HCEC 1CT (cell line): ENCODE results near the gene LDB2.
A peak's percentile ranks its signal among the peaks of the same experiment; 100 is the strongest.

Source experiments
- DNase-seq: peaks from one replicate; pipeline ENCODE4 v3.0.0-alpha.2; 2017

The LDB2 gene

GRCh38 chr4:16884673-16885460, 13.6 kb downstream of the LDB2 start:
- no peak for DNase-seq

- no peak for DNase-seq
Observed at GRCh38 chr4:16883806-16884205, 14.6 kb downstream of the LDB2 start.

- no peak for DNase-seq
Observed at GRCh38 chr4:16881151-16881884, 17.1 kb downstream of the LDB2 start.

GRCh38 chr4:16875487-16875886, 23.0 kb downstream of the LDB2 start:
- DNase-seq = no peak

GRCh38 chr4:16869594-16870245, 28.7 kb downstream of the LDB2 start:
- no peak for DNase-seq

GRCh38 chr4:16868674-16869073, 29.8 kb downstream of the LDB2 start:
- no peak for DNase-seq

GRCh38 chr4:16867827-16868226, 30.6 kb downstream of the LDB2 start:
- no peak for DNase-seq

GRCh38 chr4:16866974-16867373, 31.5 kb downstream of the LDB2 start:
- DNase-seq = no peak

GRCh38 chr4:16865897-16866283, 32.6 kb downstream of the LDB2 start:
- no peak for DNase-seq

- DNase-seq = no peak
Observed at GRCh38 chr4:16865209-16865896, 33.1 kb downstream of the LDB2 start.

- no peak for DNase-seq
Observed at GRCh38 chr4:16864199-16864598, 34.2 kb downstream of the LDB2 start.

GRCh38 chr4:16862697-16863096, 35.7 kb downstream of the LDB2 start:
- no peak for DNase-seq

- peak; percentile 72 for DNase-seq
Observed at GRCh38 chr4:16860516-16860915, 37.9 kb downstream of the LDB2 start.

GRCh38 chr4:16859031-16859430, 39.4 kb downstream of the LDB2 start:
- no peak for DNase-seq

- DNase-seq = peak; percentile 23
Observed at GRCh38 chr4:16858275-16858752, 40.1 kb downstream of the LDB2 start.

- no peak for DNase-seq
Observed at GRCh38 chr4:16857425-16857824, 41.0 kb downstream of the LDB2 start.

GRCh38 chr4:16853640-16854039, 44.8 kb downstream of the LDB2 start:
- DNase-seq = no peak

GRCh38 chr4:16852644-16853043, 45.8 kb downstream of the LDB2 start:
- DNase-seq = no peak

GRCh38 chr4:16852228-16852627, 46.2 kb downstream of the LDB2 start:
- no peak for DNase-seq

- no peak for DNase-seq
Observed at GRCh38 chr4:16846540-16847117, 51.8 kb downstream of the LDB2 start.

GRCh38 chr4:16844816-16845586, 53.4 kb downstream of the LDB2 start:
- DNase-seq = peak; percentile 41
